ENCODE data around the gene CHPT1. TPM values are rescaled to one million over a fixed set of nuclear protein-coding genes. Genes with fewer than 3 reads are reported as not detected.
A peak's percentile ranks its signal among the peaks of the same experiment; 100 is the strongest.

Gene CHPT1
- total RNA-seq, 1 donor from 2014 or later: 42.7 TPM

DNA sequence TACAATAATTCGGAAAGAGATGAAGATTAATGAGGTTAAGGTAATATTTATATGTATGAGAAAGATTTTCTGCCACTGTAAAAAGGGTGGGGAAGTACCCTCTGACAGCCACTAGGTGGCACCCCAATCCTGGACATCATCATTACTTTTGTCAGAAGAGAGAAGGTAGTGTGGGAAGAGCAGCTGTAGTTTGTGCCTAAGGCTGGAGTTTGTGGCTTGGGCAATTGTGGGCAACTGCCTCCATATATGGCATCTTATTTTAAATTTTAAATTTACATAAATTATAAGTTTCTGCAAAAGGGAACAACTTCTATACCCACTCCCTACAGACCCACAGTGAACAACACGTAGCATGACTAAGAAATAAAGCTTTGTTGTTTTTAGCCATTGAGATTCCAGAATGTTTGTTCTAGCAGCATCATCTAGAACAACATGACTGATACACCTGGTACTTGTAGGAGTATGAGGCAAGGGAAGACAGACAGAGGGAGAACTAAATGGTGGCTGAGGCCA lies 76.3 kb downstream of the CHPT1 start:
- Mint-ChIP-seq H3K36me3 (ENCODE audit: low read depth) (peaks cover 42% of the 10 kb centered on the region), H3K4me3 (no peak overlapping the region), H3K27ac (no peak overlapping the region), H3K27me3 (no peaks in the 10 kb centered on the region), H3K9me3 (no peaks in the 10 kb centered on the region), H3K4me1 (peaks cover 2% of the 10 kb centered on the region)
- peak; percentile 92 for ATAC-seq (ENCODE audit: low read depth)
- CTCF ChIA-PET: interaction anchor here (0.6 to 4.0 kb wide), 30 partner anchors 11 to 997 kb away, joined by 3 to 70 read pairs (median 4); partner anchors contain the start of gene GNPTAB
- TF ChIP-seq, protein P1, sequence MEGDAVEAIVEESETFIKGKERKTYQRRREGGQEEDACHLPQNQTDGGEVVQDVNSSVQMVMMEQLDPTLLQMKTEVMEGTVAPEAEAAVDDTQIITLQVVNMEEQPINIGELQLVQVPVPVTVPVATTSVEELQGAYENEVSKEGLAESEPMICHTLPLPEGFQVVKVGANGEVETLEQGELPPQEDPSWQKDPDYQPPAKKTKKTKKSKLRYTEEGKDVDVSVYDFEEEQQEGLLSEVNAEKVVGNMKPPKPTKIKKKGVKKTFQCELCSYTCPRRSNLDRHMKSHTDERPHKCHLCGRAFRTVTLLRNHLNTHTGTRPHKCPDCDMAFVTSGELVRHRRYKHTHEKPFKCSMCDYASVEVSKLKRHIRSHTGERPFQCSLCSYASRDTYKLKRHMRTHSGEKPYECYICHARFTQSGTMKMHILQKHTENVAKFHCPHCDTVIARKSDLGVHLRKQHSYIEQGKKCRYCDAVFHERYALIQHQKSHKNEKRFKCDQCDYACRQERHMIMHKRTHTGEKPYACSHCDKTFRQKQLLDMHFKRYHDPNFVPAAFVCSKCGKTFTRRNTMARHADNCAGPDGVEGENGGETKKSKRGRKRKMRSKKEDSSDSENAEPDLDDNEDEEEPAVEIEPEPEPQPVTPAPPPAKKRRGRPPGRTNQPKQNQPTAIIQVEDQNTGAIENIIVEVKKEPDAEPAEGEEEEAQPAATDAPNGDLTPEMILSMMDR (IDR thresholded peaks at IDR 0.05): peak; percentile 95
- intact Hi-C loops (cut with micrococcal nuclease): loop anchor here (1.0 to 10.0 kb wide), 13 partner anchors 58 to 1037 kb away; partner anchors contain the start of gene WASHC3
- peak; percentile 27 for DNase-seq
- POLR2A ChIA-PET: interaction anchor here (0.6 to 1.2 kb wide), 4 partner anchors 30 to 66 kb away, joined by 3 to 10 read pairs (median 6); partner anchors contain the start of gene GNPTAB

DNA sequence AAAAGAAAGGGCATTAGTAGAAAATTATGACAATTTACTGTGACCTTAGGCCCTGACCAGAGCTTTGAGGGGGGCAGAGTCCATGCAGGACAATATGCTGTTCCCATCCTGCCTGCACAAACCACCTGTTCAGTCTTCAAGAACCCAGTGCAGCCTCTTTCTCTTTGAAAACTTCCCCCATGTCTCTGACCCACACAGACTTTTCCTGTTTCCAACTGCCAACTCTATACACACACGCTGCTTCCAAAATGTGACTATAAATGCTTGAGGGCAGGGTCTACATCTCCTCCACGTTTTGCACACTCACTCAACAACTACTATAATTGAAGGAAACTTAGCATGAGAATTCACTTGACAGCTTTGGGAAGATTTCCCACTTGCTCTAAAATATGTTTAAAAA lies 78.4 kb downstream of the CHPT1 start:
- intact Hi-C loops (cut with micrococcal nuclease): loop anchor here (2.0 to 10.0 kb wide), 2 partner anchors 289 to 1035 kb away; partner anchors contain the start of gene WASHC3
- Mint-ChIP-seq H3K36me3 (ENCODE audit: low read depth) (peaks cover 38% of the 10 kb centered on the region), H3K4me1 (peaks cover 13% of the 10 kb centered on the region), H3K27me3 (no peaks in the 10 kb centered on the region), H3K4me3 (no peak overlapping the region), H3K27ac (no peak overlapping the region), H3K9me3 (no peaks in the 10 kb centered on the region)
- DNase-seq: no peak
- no peak for ATAC-seq (ENCODE audit: low read depth)
- POLR2A ChIA-PET: no interaction called here
- CTCF ChIA-PET: interaction anchor here (0.8 to 2.6 kb wide), 4 partner anchors 53 to 204 kb away, joined by 3 to 6 read pairs (median 4); partner anchors contain the start of gene GNPTAB
- TF ChIP-seq, protein P1 (IDR thresholded peaks at IDR 0.05): no peak

DNA sequence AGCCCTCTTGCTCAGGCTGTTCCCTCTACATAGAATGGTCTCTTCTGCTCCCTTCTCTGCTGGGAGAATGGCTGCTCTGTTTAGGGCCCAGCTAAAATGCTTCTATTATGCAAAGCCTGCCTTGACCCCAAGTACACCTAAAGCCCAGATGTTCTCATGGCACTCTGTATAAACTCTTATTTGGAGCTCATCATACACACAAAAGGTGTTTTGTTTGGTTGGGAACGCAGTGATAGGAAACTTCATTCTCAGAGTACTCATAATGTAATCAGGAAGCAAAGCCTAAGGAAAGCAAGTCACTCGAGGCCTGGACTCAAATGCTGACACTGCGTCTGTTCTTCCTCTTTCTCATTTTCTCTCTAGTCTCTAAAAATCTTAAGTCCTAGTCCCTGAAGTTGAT lies 80.0 kb downstream of the CHPT1 start:
- Mint-ChIP-seq H3K9me3 (no peaks in the 10 kb centered on the region), H3K27me3 (no peaks in the 10 kb centered on the region), H3K36me3 (ENCODE audit: low read depth) (peaks cover 30% of the 10 kb centered on the region), H3K27ac (no peak overlapping the region), H3K4me1 (peaks cover 19% of the 10 kb centered on the region), H3K4me3 (no peak overlapping the region)
- ChIA-PET POLR2A (interaction anchor here (0.6 kb wide), 1 partner anchor 13 kb away, joined by 6 read pairs; no protein-coding TSS in a partner anchor), CTCF (interaction anchor here (2.6 kb wide), 1 partner anchor 53 kb away, joined by 6 read pairs; the partner anchor contains the start of gene GNPTAB)
- intact Hi-C loops (cut with micrococcal nuclease): loop anchor here (1.0 to 10.0 kb wide), 2 partner anchors 283 to 287 kb away; partner anchors contain the start of gene WASHC3
- TF ChIP-seq, protein P1 (IDR thresholded peaks at IDR 0.05): no peak
- ATAC-seq (ENCODE audit: low read depth): no peak
- no peak for DNase-seq

DNA sequence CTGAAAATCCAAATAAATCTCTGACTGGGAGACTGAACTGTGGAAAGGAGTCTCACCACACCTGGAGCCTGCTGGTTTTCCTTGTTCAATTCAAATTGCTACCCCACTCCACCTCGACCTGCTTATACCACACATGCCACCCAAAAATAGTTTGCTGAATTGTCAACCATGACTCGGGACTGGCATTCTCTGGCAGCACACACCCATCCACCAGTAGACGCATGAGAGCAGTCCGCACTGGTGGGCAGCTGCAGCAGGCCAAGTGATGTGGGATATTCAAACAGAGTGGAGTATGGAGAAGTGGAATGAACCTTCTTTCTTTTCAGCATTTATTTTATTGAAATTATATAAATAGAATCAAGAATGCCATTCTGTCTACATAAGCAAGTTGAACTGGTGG lies 80.5 kb downstream of the CHPT1 start:
- H3K36me3 Mint-ChIP-seq (ENCODE audit: low read depth): peaks cover 35% of the 10 kb centered on the region
- TF ChIP-seq, protein P1 (IDR thresholded peaks at IDR 0.05): no peak
- ChIA-PET POLR2A (interaction anchor here (0.6 kb wide), 2 partner anchors 12 to 27 kb away, joined by 3 to 6 read pairs; no protein-coding TSS in a partner anchor), CTCF (no interaction called here)
- DNase-seq (no peak), ATAC-seq (ENCODE audit: low read depth) (no peak)
- H3K27me3 Mint-ChIP-seq: no peaks in the 10 kb centered on the region
- H3K4me3 Mint-ChIP-seq: no peak overlapping the region
- intact Hi-C loops (cut with micrococcal nuclease): loop anchor here (1.0 to 10.0 kb wide), 2 partner anchors 284 to 287 kb away; partner anchors contain the start of gene WASHC3
- peaks cover 19% of the 10 kb centered on the region for H3K4me1 Mint-ChIP-seq
- no peak overlapping the region for H3K27ac Mint-ChIP-seq
- H3K9me3 Mint-ChIP-seq: no peaks in the 10 kb centered on the region

Other genes with a start within 250 kb of the CHPT1 start
- gene SPIC, start 222.3 kb upstream of the CHPT1 start, total RNA-seq: 0.27 and 0.37 TPM in 2 replicates
- not detected in 2 replicates for gene MYBPC1, start 102.7 kb upstream of the CHPT1 start, total RNA-seq
- 0.17 and 0.49 TPM in 2 replicates for gene SYCP3, start 41.8 kb downstream of the CHPT1 start, total RNA-seq
- gene GNPTAB, start 133.3 kb downstream of the CHPT1 start, total RNA-seq: 41.8 and 42.8 TPM in 2 replicates
- gene DRAM1, start 179.9 kb downstream of the CHPT1 start, total RNA-seq: 9.6 and 11.5 TPM in 2 replicates